ENCODE data around the gene FAM50A.

Gene FAM50A

DNA sequence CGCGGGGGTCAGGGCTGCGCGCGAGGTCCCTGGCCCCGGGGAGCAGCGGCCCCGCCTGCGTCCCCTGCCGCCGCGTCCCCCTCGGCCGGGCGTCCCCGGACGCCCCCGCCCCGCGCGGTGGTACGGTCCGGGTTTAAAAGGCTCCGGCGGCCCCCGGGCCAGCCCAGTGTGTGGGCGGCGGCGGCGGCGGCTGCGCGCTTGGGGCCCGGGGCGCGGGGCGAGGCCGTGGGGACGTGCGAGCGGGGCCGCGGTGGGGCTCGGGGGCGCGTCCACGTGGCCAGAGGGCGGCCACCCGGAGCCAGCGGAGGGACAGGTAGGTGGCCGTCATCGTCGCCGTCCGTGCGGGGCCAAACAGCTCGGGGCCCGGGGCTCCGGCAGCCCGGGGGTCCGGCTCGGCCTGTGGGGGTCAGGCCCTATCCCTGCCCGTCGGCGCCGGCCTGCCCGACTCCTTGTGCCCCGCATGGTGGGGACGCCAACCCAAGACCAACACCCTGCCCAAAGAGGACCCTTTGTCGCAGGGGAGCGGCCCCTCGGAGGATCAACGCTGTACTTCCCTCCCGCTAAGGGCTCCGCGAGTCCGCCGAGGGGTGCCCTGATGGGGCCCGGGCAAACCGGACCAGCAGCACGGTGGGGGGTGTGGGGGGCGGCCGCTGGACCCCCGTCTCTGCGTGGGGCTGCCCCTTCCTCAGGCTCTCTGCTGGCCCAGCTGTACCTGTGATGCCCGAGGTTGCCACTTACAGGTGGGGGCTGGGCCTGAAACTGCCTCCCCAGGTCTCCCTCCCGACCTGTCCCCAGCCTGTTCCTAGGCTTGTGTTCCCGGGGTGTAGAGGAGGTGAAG lies 14.4 kb downstream of the FAM50A start, which contains the start of gene PLXNA3:
Gene PLXNA3 (plus strand): TSS at position 166 of the 838 bp plus-strand sequence. CDS start 1,903 bp downstream, outside the sequence.
- TF ChIP-seq GATA1 (IDR thresholded peaks at IDR 0.05; ENCODE audit: low read depth, low read length) (no peak), POLR2A (IDR thresholded peaks at IDR 0.05; ENCODE audit: low read length) (peak; percentile 41)
- DNase-seq: peak; percentile 63 to 75

GRCh38 chrX:154458954-154459778 lies 15.2 kb downstream of the FAM50A start:
- DNase-seq: peak; percentile 24 to 47
- no peak for TF ChIP-seq GATA1 (IDR thresholded peaks at IDR 0.05; ENCODE audit: low read depth, low read length)
- TF ChIP-seq POLR2A (IDR thresholded peaks at IDR 0.05; ENCODE audit: low read length): no peak

DNA sequence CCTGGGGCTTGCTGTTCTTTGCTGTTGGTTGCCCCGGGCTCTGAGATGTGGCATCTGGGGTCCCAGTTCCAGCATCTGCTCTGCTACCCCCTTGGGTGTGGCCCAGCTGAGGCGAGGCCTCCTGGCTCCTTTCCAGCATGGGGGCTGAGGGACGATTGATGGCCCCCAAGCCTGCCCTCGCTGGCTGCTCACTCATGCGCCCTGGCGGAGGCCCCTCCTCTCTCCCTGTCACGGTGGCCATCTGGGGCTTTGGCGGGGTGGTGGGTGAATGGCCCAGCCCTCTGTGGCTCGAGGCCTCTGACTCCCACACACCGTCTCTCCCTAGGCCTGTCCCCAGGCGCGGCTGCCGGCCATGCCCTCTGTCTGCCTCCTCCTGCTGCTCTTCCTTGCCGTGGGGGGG lies 15.9 kb downstream of the FAM50A start:
- TF ChIP-seq POLR2A (IDR thresholded peaks at IDR 0.05; ENCODE audit: low read length): no peak
- TF ChIP-seq GATA1 (IDR thresholded peaks at IDR 0.05; ENCODE audit: low read depth, low read length): no peak
- peak; percentile 21 to 36 for DNase-seq

- DNase-seq: no peak
- TF ChIP-seq POLR2A (IDR thresholded peaks at IDR 0.05; ENCODE audit: low read length): no peak
- no peak for TF ChIP-seq GATA1 (IDR thresholded peaks at IDR 0.05; ENCODE audit: low read depth, low read length)
These were observed 16.4 kb downstream of the FAM50A start for GRCh38 chrX:154460326-154460725.

DNA sequence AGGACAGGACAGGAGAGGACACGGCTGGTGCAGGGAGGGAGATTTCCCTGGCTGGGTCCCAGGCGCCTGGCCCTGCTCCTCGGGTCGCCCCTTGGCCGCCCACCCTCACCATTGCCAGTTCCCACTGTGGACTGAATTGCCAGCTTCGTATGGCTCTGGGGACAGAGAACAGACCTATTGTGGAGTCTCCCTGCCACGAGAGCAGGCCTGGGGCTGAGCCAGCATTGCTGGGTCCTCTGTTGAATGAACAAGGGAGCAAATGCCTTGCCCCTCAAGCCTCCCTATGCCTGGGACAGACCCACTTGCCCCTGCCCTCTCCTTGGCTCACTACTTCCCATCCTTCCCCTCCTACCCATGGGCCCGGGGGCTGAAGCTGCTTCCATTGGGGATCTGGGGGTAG lies 18.5 kb downstream of the FAM50A start:
- TF ChIP-seq GATA1 (IDR thresholded peaks at IDR 0.05; ENCODE audit: low read depth, low read length): no peak
- TF ChIP-seq POLR2A (IDR thresholded peaks at IDR 0.05; ENCODE audit: low read length): no peak
- DNase-seq: no peak

DNA sequence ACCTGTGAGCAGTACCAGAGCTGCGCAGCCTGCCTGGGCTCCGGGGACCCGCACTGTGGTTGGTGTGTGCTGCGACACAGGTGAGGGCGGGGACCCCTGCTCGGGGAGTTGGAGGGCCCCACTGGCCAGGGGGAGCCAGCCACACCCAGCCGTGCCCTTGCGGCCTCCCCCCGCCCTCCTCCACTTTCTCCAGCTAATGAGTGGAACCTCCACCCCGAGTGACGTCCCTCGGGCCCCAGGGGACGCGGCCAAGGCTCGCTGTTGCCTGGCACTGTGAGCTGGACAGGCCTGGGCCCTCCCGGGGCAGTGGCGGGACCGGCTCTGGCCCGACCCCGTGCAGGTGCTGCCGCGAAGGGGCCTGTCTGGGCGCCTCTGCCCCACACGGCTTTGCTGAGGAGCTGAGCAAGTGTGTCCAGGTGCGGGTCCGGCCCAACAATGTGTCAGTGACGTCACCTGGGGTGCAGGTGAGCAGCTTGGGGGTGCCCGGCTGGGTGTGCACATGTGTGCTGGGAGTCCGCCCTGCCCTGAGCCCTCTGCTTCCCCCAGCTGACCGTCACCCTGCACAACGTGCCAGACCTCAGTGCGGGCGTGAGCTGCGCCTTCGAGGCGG lies 19.8 kb downstream of the FAM50A start:
- no peak for DNase-seq
- TF ChIP-seq POLR2A (IDR thresholded peaks at IDR 0.05; ENCODE audit: low read length): no peak
- no peak for TF ChIP-seq GATA1 (IDR thresholded peaks at IDR 0.05; ENCODE audit: low read depth, low read length)

DNA sequence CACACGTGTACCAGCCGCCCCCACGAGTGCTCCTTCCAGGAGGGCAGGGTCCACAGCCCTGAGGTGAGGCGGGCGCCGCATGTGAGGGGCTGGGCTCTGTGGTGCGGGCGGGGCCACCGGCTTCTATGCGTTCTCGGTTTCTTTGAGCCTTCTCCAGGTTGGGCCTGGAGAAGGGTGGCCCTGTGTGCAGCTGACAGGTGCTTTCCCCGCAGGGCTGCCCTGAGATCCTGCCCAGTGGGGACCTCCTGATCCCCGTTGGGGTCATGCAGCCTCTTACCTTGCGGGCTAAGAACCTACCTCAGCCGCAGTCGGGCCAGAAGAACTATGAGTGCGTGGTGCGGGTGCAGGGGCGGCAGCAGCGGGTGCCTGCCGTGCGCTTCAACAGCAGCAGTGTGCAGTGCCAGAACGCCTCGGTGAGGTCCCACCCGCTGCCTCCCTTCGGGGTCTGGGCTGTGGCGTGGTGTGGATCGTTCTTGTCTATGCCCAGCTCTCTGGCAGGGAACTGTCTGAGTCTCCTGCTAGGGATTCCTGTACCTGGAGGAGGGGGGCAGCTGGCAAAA lies 20.9 kb downstream of the FAM50A start:
- no peak for DNase-seq
- TF ChIP-seq GATA1 (IDR thresholded peaks at IDR 0.05; ENCODE audit: low read depth, low read length) (no peak), POLR2A (IDR thresholded peaks at IDR 0.05; ENCODE audit: low read length) (no peak)

- TF ChIP-seq GATA1 (IDR thresholded peaks at IDR 0.05; ENCODE audit: low read depth, low read length) (no peak), POLR2A (IDR thresholded peaks at IDR 0.05; ENCODE audit: low read length) (no peak)
- DNase-seq: no peak
These were observed 21.7 kb downstream of the FAM50A start for GRCh38 chrX:154465601-154466000.

DNA sequence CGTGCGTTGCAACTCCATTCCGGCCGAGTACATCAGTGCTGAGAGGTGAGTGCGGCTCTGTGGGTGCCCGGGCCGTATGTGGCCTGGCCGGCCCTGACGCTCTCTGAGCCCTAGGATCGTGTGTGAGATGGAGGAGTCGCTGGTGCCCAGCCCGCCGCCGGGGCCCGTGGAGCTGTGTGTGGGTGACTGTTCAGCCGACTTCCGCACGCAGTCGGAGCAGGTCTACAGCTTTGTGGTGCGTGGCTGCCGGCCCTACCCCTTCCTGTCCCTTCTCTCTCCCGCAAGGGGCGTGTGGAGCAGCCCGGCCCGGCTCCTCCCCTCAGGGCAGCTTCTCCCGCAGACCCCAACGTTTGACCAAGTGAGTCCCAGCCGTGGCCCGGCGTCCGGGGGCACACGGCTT lies 22.1 kb downstream of the FAM50A start:
- no peak for DNase-seq
- TF ChIP-seq POLR2A (IDR thresholded peaks at IDR 0.05; ENCODE audit: low read length) (no peak), GATA1 (IDR thresholded peaks at IDR 0.05; ENCODE audit: low read depth, low read length) (no peak)

DNA sequence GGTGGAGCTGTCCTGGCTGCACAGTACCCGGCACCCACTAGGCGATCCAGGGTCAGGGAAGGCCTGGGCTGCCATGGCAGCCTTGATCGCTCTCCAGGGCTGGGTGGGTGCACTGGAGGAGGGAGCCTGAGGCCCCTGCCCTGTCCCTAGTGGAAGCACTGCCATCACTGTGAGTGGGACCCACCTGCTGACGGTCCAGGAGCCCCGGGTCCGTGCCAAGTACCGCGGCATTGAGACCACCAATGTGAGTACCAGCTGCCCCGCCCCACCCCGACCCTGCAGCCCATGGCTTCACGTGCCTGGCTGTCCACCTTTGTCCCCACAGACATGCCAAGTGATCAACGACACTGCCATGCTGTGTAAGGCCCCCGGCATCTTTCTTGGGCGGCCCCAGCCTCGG lies 23.0 kb downstream of the FAM50A start:
- TF ChIP-seq POLR2A (IDR thresholded peaks at IDR 0.05; ENCODE audit: low read length) (no peak), GATA1 (IDR thresholded peaks at IDR 0.05; ENCODE audit: low read depth, low read length) (no peak)
- DNase-seq: no peak

- DNase-seq: no peak
- no peak for TF ChIP-seq GATA1 (IDR thresholded peaks at IDR 0.05; ENCODE audit: low read depth, low read length)
- no peak for TF ChIP-seq POLR2A (IDR thresholded peaks at IDR 0.05; ENCODE audit: low read length)
These were observed 23.6 kb downstream of the FAM50A start for GRCh38 chrX:154467556-154467955.

- no peak for DNase-seq
- no peak for TF ChIP-seq POLR2A (IDR thresholded peaks at IDR 0.05; ENCODE audit: low read length)
- no peak for TF ChIP-seq GATA1 (IDR thresholded peaks at IDR 0.05; ENCODE audit: low read depth, low read length)
These were observed 24.3 kb downstream of the FAM50A start for GRCh38 chrX:154468217-154468616.

DNA sequence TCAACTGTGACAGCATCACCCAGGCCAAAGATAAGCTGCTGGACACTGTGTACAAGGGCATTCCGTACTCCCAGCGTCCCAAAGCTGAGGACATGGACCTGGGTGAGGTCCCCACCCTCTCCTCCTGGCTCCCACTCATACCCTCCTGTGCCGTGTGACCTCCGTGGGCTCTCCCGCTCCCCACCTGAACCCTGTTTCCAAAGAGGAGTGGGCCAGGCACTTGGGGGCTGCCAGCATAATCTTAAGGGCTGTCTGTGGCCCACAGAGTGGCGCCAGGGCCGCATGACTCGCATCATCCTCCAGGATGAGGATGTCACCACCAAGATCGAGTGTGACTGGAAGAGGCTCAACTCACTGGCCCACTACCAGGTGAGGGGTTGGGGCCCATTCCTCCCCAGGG lies 25.2 kb downstream of the FAM50A start:
- no peak for DNase-seq
- TF ChIP-seq GATA1 (IDR thresholded peaks at IDR 0.05; ENCODE audit: low read depth, low read length) (no peak), POLR2A (IDR thresholded peaks at IDR 0.05; ENCODE audit: low read length) (no peak)

GRCh38 chrX:154469880-154470279 lies 25.9 kb downstream of the FAM50A start:
- TF ChIP-seq POLR2A (IDR thresholded peaks at IDR 0.05; ENCODE audit: low read length) (no peak), GATA1 (IDR thresholded peaks at IDR 0.05; ENCODE audit: low read depth, low read length) (no peak)
- DNase-seq: no peak
